IMR-90 (cell line): ENCODE measurements around the gene NT5DC2. TPM values are rescaled to one million over a fixed set of nuclear protein-coding genes. Genes with fewer than 3 reads are reported as not detected.

Experiments used
- ATAC-seq: fragments of 200-7000 bp; cut with Tn5 transposase; 2 replicates; pipeline ENCODE4 v1.9.1; 2020; ENCODE audit warnings: low read depth, mild to moderate bottlenecking, moderate library complexity
- BruUV-seq: library from RNA; stranded (reverse); fragments of 400-500 nt; replicated peaks from 2 replicates; lab custom pipeline; 2021; lab: Mats Ljungman, UMichigan
- CTCF ChIA-PET: fragments of 300-600 bp; formaldehyde crosslinking; extraction: SDS; loops from one replicate; lab custom pipeline; 2021; ENCODE audit warnings: antibody characterized with exemption; lab: Yijun Ruan, JAX
- POLR2A ChIA-PET: fragments of 300-600 bp; sonication (Branson Sonifier 250); formaldehyde crosslinking; loops from one replicate; lab custom pipeline; 2022; ENCODE audit warnings: antibody characterized with exemption; ENCODE audit not compliant: unreplicated experiment; lab: Charles Lee
- DNase-seq: peaks from one replicate; pipeline ENCODE4 v3.0.0; 2013
- H2AFZ ChIP-seq: replicated peaks from 2 replicates; pipeline ENCODE3; 2013; ENCODE audit warnings: low read length, mild to moderate bottlenecking; ENCODE audit not compliant: poor library complexity
- H2AK5ac ChIP-seq: 2 replicates; pipeline ENCODE4 v1.6.1; 2013; ENCODE audit warnings: low read depth, low read length, inconsistent platforms
- H2AK9ac ChIP-seq: replicated peaks from 2 replicates; pipeline ENCODE3; 2013; ENCODE audit warnings: mild to moderate bottlenecking, low read depth, low read length, moderate library complexity; ENCODE audit not compliant: poor library complexity
- H2BK120ac ChIP-seq: 2 replicates; pipeline ENCODE4 v1.6.1; 2013; ENCODE audit warnings: low read depth, low read length, inconsistent platforms
- H2BK15ac ChIP-seq: 3 replicates; pipeline ENCODE4 v1.6.1; 2013; ENCODE audit warnings: low read depth, low read length, inconsistent platforms
- H2BK20ac ChIP-seq: 2 replicates; pipeline ENCODE4 v1.6.1; 2013; ENCODE audit warnings: low read depth, mild to moderate bottlenecking, inconsistent platforms, low read length, moderate library complexity
- H2BK5ac ChIP-seq: 2 replicates; pipeline ENCODE4 v1.6.1; 2013; ENCODE audit warnings: mild to moderate bottlenecking, low read depth, low read length, inconsistent platforms; ENCODE audit not compliant: poor library complexity, severe bottlenecking
- H3K14ac ChIP-seq: replicated peaks from 2 replicates; pipeline ENCODE4 v1.6.1; 2013; ENCODE audit warnings: low read depth, low read length, inconsistent platforms
- H3K18ac ChIP-seq: 2 replicates; pipeline ENCODE4 v1.6.1; 2013; ENCODE audit warnings: low read depth, low read length, control low read depth
- H3K23ac ChIP-seq: 2 replicates; pipeline ENCODE4 v1.6.1; 2013; ENCODE audit warnings: low read depth, low read length, inconsistent platforms
- H3K27ac ChIP-seq: 2 replicates; pipeline ENCODE4 v1.5.1; 2013; ENCODE audit warnings: mild to moderate bottlenecking, control low read depth, low read length; ENCODE audit not compliant: insufficient read depth
- H3K27me3 ChIP-seq: 2 replicates; pipeline ENCODE4 v1.6.1; 2013; ENCODE audit warnings: low read length; ENCODE audit not compliant: control insufficient read depth, insufficient read depth
- H3K36me3 ChIP-seq: 2 replicates; pipeline ENCODE4 v1.6.1; 2013; ENCODE audit warnings: low read length, mixed read lengths; ENCODE audit not compliant: control insufficient read depth, insufficient read depth
- H3K4ac ChIP-seq: 2 replicates; pipeline ENCODE4 v1.6.1; 2013; ENCODE audit warnings: low read depth, low read length, inconsistent platforms
- H3K4me1 ChIP-seq: 2 replicates; pipeline ENCODE4 v1.6.1; 2013; ENCODE audit warnings: low read length, mixed read lengths; ENCODE audit not compliant: control insufficient read depth, insufficient read depth
- H3K4me2 ChIP-seq: 2 replicates; pipeline ENCODE4 v1.6.1; 2013; ENCODE audit warnings: low read depth, mild to moderate bottlenecking, control low read depth, low read length, moderate library complexity
- H3K4me3 ChIP-seq: 2 replicates; pipeline ENCODE4 v1.5.1; 2013; ENCODE audit warnings: low read depth, mild to moderate bottlenecking, control low read depth, low read length, moderate library complexity; ENCODE audit not compliant: insufficient read depth
- H3K56ac ChIP-seq: 2 replicates; pipeline ENCODE4 v1.6.1; 2013; ENCODE audit warnings: low read length, inconsistent platforms; ENCODE audit not compliant: insufficient read depth; ENCODE audit errors: extremely low read depth
- H3K79me1 ChIP-seq, 2 experiments: 2 replicates each; pipeline ENCODE4 v1.6.1; 2013; ENCODE audit warnings: low read length in 2 of 2, inconsistent platforms in 1 of 2, low read depth in 1 of 2
- H3K9ac ChIP-seq: 2 replicates; pipeline ENCODE4 v1.6.1; 2013; ENCODE audit warnings: low read depth, low read length, control low read depth
- H3K9me1 ChIP-seq: 2 replicates; pipeline ENCODE4 v1.6.1; 2013; ENCODE audit warnings: low read length, inconsistent platforms; ENCODE audit not compliant: insufficient read depth
- H3K9me3 ChIP-seq: 2 replicates; pipeline ENCODE4 v1.6.1; 2013; ENCODE audit warnings: low read length; ENCODE audit not compliant: control insufficient read depth, insufficient read depth
- H4K20me1 ChIP-seq: 2 replicates; pipeline ENCODE4 v1.6.1; 2013; ENCODE audit warnings: low read length, inconsistent platforms; ENCODE audit not compliant: insufficient read depth
- H4K5ac ChIP-seq: 2 replicates; pipeline ENCODE4 v1.6.1; 2013; ENCODE audit warnings: mild to moderate bottlenecking, low read depth, low read length, control low read depth
- H4K8ac ChIP-seq, 2 experiments: 2 replicates each; pipeline ENCODE4 v1.6.1; 2013; ENCODE audit warnings: low read depth in 2 of 2, low read length in 2 of 2, control low read depth in 1 of 2, inconsistent platforms in 1 of 2
- H4K91ac ChIP-seq: 2 replicates; pipeline ENCODE4 v1.6.1; 2013; ENCODE audit warnings: low read depth, low read length, inconsistent platforms; ENCODE audit not compliant: insufficient read depth
- USF2 ChIP-seq: fragments of 150-350 bp; IDR thresholded peaks from 2 replicates; pipeline ENCODE4 v1.6.1; 2017; ENCODE audit warnings: mild to moderate bottlenecking, antibody characterized with exemption, low read length, low read depth
- WGBS, 2 experiments: methylation state at CpG; one replicate each; pipeline versions ENCODE4 v1.1.5 to v1.1.7; 2013; ENCODE audit warnings: missing lambda C conversion rate in 2 of 2; ENCODE audit not compliant: insufficient read length in 1 of 2; ENCODE audit errors: extremely low coverage in 2 of 2; 5-methylcytosine and 5-hydroxymethylcytosine counted together
- dilution Hi-C: fragments of 300-500 bp; cut with HindIII; formaldehyde crosslinking; loops from one replicate; pipeline ENCODE4 v1.14.3; 2018; ENCODE audit warnings: low sequenced_read_pairs; ENCODE audit not compliant: unreplicated experiment
- in situ Hi-C: fragments of 300-500 bp; cut with MboI; formaldehyde crosslinking; loops from 3 replicates; pipeline ENCODE4 v1.14.3; 2019; ENCODE audit warnings: low sequenced_read_pairs, inconsistent platforms, mixed read lengths
- intact Hi-C: fragments of 100-400 bp; cut with micrococcal nuclease; formaldehyde crosslinking; loops from 2 replicates; pipeline ENCODE4 v1.10.0; 2022
- polyA plus RNA-seq, 3 experiments: library from polyadenylated mRNA; depleted of rRNA; stranded (reverse); fragments of >200 nt; gene quantifications; 2 replicates each; pipeline ENCODE4 v1.2.3, GENCODE V29; 2012; ENCODE audit warnings: low replicate concordance in 1 of 3
- total RNA-seq: library from RNA; depleted of rRNA; stranded (reverse); fragments of >200 nt; gene quantifications from 2 replicates; pipeline ENCODE4 v1.2.3, GENCODE V29; 2012

Gene NT5DC2
- total and polyA plus RNA-seq, 2 of the 4 experiments (the other 2 are of a cell fraction), result 161 to 200 TPM

GRCh38 chr3:52535411-52536111 is 1.9 kb upstream of the NT5DC2 start:
- ChIA-PET CTCF (no interaction called here), POLR2A (no interaction called here)
- Histone ChIP-seq H3K36me3 (peaks cover 2% of the 10 kb centered on the region; the same call in 1 of the 2 replicates), H2BK15ac (no peak overlapping the region; the same call in 2 of the 3 replicates), H2AK5ac (peak overlapping the region; percentile 91), H3K23ac (peak overlapping the region; percentile 67), H3K27ac (no peak overlapping the region), H4K20me1 (peaks cover 46% of the 10 kb centered on the region), H4K5ac (peak overlapping the region; percentile 44), H2BK5ac (peak overlapping the region; percentile 47), H3K4me3 (no peak overlapping the region), H3K4me2 (peak overlapping the region; percentile 88), H2BK20ac (peak overlapping the region; percentile 15; the same call in 1 of the 2 replicates), H3K9me1 (peaks cover 28% of the 10 kb centered on the region), H3K14ac (no peak overlapping the region; the same call in 1 of the 2 replicates), H3K27me3 (no peaks in the 10 kb centered on the region), H3K4me1 (peaks cover 26% of the 10 kb centered on the region), H4K91ac (peak overlapping the region; percentile 26), H2AFZ (peak overlapping the region; percentile 95), H2BK120ac (no peak overlapping the region; the same call in 1 of the 2 replicates), H3K18ac (no peak overlapping the region), H3K79me1 (peaks cover 28 to 80% of the 10 kb centered on the region in 2 experiments), H3K4ac (peak overlapping the region; percentile 89), H3K56ac (no peak overlapping the region), H3K9me3 (no peaks in the 10 kb centered on the region), H4K8ac (peak overlapping the region; percentile 89 to 96; a peak in 3 of 4 replicates), H2AK9ac (no peak overlapping the region), H3K9ac (no peak overlapping the region; the same call in 1 of the 2 replicates)
- intact Hi-C loops (loop anchor here (2.0 kb wide), 1 partner anchor 63 kb away; no protein-coding TSS in a partner anchor), in situ Hi-C loops (no loop called here), dilution Hi-C loops (no loop called here)
- BruUV-seq, result no TSS peak
- no peak for DNase-seq
- no peak for TF ChIP-seq USF2
- ATAC-seq, result no peak
- no CpG with 5 or more reads among the region's 19 CpGs for WGBS, 2 experiments
